ENCODE measurements around the gene HDAC7. TPM values are rescaled to one million over a fixed set of nuclear protein-coding genes. Genes with fewer than 3 reads are reported as not detected.

HDAC7 gene
- total and polyA plus RNA-seq, 2 experiments from 2014 or later = 41.3 to 60.1 TPM

GRCh38 chr12:47841910-47842309 is 22.2 kb upstream of the HDAC7 start:
- Histone ChIP-seq H4K20me1 (replicated peaks; ENCODE audit: insufficient read depth) (no peaks in the 10 kb centered on the region), H3K27ac (ENCODE audit: low read depth) (no peak overlapping the region), H3K9me2 (ENCODE audit: insufficient read depth) (peaks cover 3% of the 10 kb centered on the region; the same call in 1 of the 2 replicates), H3K27me3 (ENCODE audit: insufficient read depth) (no peaks in the 10 kb centered on the region), H3K36me3 (ENCODE audit: insufficient read depth) (no peaks in the 10 kb centered on the region), H3K4me1 (ENCODE audit: insufficient read depth) (no peaks in the 10 kb centered on the region), H3F3A (replicated peaks; ENCODE audit: low read depth) (no peaks in the 10 kb centered on the region), H2AFZ (no peak overlapping the region), H3K79me2 (replicated peaks; ENCODE audit: insufficient read depth) (no peaks in the 10 kb centered on the region), H3K4me2 (no peak overlapping the region), H3K4me3 (no peak overlapping the region)
- TF ChIP-seq REST (IDR thresholded peaks at IDR 0.05; ENCODE audit: unreplicated experiment) (no peak), POLR2AphosphoS5 (IDR thresholded peaks at IDR 0.05; ENCODE audit: low read depth) (no peak), CREB1 (CRISPR knock-in tag; IDR thresholded peaks at IDR 0.05; ENCODE audit: low read depth) (no peak), NANOG (IDR thresholded peaks at IDR 0.05; ENCODE audit: borderline replicate concordance) (no peak), CTCF (conservative IDR thresholded peaks at IDR 0.05; ENCODE audit: low read depth in 2 of 2) (no peak), ZNF114 (CRISPR knock-in tag; IDR thresholded peaks at IDR 0.05) (no peak), ZNF462 (CRISPR knock-in tag; IDR thresholded peaks at IDR 0.05) (no peak), JUNB (IDR thresholded peaks at IDR 0.05; ENCODE audit: unreplicated experiment) (no peak), ZNF331 (CRISPR knock-in tag; IDR thresholded peaks at IDR 0.05; ENCODE audit: low read depth) (no peak), EZH2phosphoT487 (IDR thresholded peaks at IDR 0.05; ENCODE audit: unreplicated experiment) (no peak), EZH2 (IDR thresholded peaks at IDR 0.05; ENCODE audit: low read depth, unreplicated experiment) (no peak)
- DNase-seq (ENCODE audit: low spot score) = no peak
- ATAC-seq = no peak
- Mint-ChIP-seq H3K4me3 (no peak overlapping the region), H3K27ac (no peak overlapping the region), H3K27me3 (ENCODE audit: insufficient read depth, low read depth, poor library complexity) (peaks cover 16% of the 10 kb centered on the region), H3K36me3 (ENCODE audit: low read depth) (no peaks in the 10 kb centered on the region; the same call in 2 of the 3 replicates), H3K9me3 (no peaks in the 10 kb centered on the region), H3K4me1 (peaks cover 35% of the 10 kb centered on the region)

All from GM23338 (cell line).